ENCODE data around the gene ECI2. TPM values are rescaled to one million over a fixed set of nuclear protein-coding genes. Genes with fewer than 3 reads are reported as not detected.

ECI2 gene
- total RNA-seq, 6 experiments from 2014 or later = 76.4 to 140 (median 111) TPM

GRCh38 chr6:4074478-4075235 is 60.7 kb downstream of the ECI2 start:
- H3K4me3 ChIP-seq = no peak overlapping the region
- H3K36me3 ChIP-seq = no peaks in the 10 kb centered on the region
- DNase-seq = no peak
- H3K27ac ChIP-seq = no peak overlapping the region
- no peaks in the 10 kb centered on the region for H3K4me1 ChIP-seq
- no peaks in the 10 kb centered on the region for H3K27me3 ChIP-seq
- ATAC-seq = no peak
- TF ChIP-seq, protein P1, sequence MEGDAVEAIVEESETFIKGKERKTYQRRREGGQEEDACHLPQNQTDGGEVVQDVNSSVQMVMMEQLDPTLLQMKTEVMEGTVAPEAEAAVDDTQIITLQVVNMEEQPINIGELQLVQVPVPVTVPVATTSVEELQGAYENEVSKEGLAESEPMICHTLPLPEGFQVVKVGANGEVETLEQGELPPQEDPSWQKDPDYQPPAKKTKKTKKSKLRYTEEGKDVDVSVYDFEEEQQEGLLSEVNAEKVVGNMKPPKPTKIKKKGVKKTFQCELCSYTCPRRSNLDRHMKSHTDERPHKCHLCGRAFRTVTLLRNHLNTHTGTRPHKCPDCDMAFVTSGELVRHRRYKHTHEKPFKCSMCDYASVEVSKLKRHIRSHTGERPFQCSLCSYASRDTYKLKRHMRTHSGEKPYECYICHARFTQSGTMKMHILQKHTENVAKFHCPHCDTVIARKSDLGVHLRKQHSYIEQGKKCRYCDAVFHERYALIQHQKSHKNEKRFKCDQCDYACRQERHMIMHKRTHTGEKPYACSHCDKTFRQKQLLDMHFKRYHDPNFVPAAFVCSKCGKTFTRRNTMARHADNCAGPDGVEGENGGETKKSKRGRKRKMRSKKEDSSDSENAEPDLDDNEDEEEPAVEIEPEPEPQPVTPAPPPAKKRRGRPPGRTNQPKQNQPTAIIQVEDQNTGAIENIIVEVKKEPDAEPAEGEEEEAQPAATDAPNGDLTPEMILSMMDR (IDR thresholded peaks at IDR 0.05) = no peak
- no peak for TF ChIP-seq POLR2A (IDR thresholded peaks at IDR 0.05)
- intact Hi-C loops (cut with DNase I) = no loop called here
- H3K9me3 ChIP-seq = no peaks in the 10 kb centered on the region
- 66% methylated on average over 6 of the region's 6 CpGs for WGBS (ENCODE audit: insufficient coverage, low coverage, low lambda C conversion rate, missing lambda C conversion rate)

- intact Hi-C loops (cut with DNase I) = no loop called here
- Histone ChIP-seq H3K9me3 (no peaks in the 10 kb centered on the region), H3K4me1 (peaks cover 0 to 8% (median 0%) of the 10 kb centered on the region in 4 donors), H3K27ac (no peak overlapping the region), H3K27me3 (no peaks in the 10 kb centered on the region), H3K36me3 (no peaks in the 10 kb centered on the region), H3K4me3 (no peak overlapping the region)
- no peak for DNase-seq
- ATAC-seq = no peak
- TF ChIP-seq, protein P1 (IDR thresholded peaks at IDR 0.05) = no peak
- TF ChIP-seq POLR2A (IDR thresholded peaks at IDR 0.05) = no peak
- 67% methylated on average over 4 of the region's 4 CpGs for WGBS (ENCODE audit: insufficient coverage, low coverage, low lambda C conversion rate, missing lambda C conversion rate)
These were observed 64.0 kb downstream of the ECI2 start for GRCh38 chr6:4071330-4071729.

- no peak for TF ChIP-seq POLR2A (IDR thresholded peaks at IDR 0.05)
- TF ChIP-seq, protein P1 (IDR thresholded peaks at IDR 0.05) = no peak
- Histone ChIP-seq H3K9me3 (no peaks in the 10 kb centered on the region), H3K27ac (no peak overlapping the region), H3K4me3 (no peak overlapping the region), H3K4me1 (peaks cover 0 to 12% (median 0%) of the 10 kb centered on the region in 4 donors), H3K36me3 (peaks cover 0 to 6% (median 1%) of the 10 kb centered on the region in 4 donors), H3K27me3 (no peaks in the 10 kb centered on the region)
- DNase-seq (no peak), ATAC-seq (no peak)
- WGBS (ENCODE audit: insufficient coverage, low coverage, low lambda C conversion rate, missing lambda C conversion rate) = 71% methylated on average over 6 of the region's 6 CpGs
- intact Hi-C loops (cut with DNase I) = no loop called here
These were observed 66.2 kb downstream of the ECI2 start for GRCh38 chr6:4069199-4069598.

DNA sequence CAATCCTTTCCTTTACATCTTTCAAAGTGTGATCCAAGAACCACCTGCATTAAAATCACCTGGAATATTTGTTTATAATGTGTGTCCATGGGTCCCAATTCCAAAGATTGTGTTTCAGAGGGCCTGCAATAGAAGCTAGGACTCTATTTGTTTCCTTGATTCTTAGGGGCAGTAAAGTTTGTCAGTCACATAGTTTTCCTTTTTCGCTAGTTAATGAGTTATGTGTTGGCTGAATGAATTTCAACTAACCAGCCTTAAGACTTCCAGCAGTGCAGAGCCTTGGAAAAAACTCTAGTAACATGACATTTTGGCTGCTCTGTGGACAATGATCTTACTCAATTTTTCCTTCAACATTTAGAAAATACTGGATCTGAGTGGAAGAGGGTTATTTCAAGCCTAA is 67.7 kb downstream of the ECI2 start:
- WGBS (ENCODE audit: insufficient coverage, low coverage, low lambda C conversion rate, missing lambda C conversion rate) = 100% methylated on average over 1 of the region's 1 CpG
- no peak for DNase-seq
- TF ChIP-seq POLR2A (IDR thresholded peaks at IDR 0.05) = no peak
- TF ChIP-seq, protein P1 (IDR thresholded peaks at IDR 0.05) = no peak
- Histone ChIP-seq H3K27ac (no peak overlapping the region), H3K4me3 (no peak overlapping the region), H3K36me3 (peaks cover 0 to 19% (median 4%) of the 10 kb centered on the region in 4 donors), H3K9me3 (no peaks in the 10 kb centered on the region), H3K4me1 (peaks cover 0 to 12% (median 0%) of the 10 kb centered on the region in 4 donors), H3K27me3 (no peaks in the 10 kb centered on the region)
- ATAC-seq = no peak
- intact Hi-C loops (cut with DNase I) = no loop called here
